ENCODE data around the gene IQSEC2. TPM values are rescaled to one million over a fixed set of nuclear protein-coding genes. Genes with fewer than 3 reads are reported as not detected.

Gene IQSEC2
- total and polyA plus RNA-seq, 2 donors (not counting 1 experiment from before 2014, with no cell fraction given) = 0.58 to 0.94 TPM

DNA sequence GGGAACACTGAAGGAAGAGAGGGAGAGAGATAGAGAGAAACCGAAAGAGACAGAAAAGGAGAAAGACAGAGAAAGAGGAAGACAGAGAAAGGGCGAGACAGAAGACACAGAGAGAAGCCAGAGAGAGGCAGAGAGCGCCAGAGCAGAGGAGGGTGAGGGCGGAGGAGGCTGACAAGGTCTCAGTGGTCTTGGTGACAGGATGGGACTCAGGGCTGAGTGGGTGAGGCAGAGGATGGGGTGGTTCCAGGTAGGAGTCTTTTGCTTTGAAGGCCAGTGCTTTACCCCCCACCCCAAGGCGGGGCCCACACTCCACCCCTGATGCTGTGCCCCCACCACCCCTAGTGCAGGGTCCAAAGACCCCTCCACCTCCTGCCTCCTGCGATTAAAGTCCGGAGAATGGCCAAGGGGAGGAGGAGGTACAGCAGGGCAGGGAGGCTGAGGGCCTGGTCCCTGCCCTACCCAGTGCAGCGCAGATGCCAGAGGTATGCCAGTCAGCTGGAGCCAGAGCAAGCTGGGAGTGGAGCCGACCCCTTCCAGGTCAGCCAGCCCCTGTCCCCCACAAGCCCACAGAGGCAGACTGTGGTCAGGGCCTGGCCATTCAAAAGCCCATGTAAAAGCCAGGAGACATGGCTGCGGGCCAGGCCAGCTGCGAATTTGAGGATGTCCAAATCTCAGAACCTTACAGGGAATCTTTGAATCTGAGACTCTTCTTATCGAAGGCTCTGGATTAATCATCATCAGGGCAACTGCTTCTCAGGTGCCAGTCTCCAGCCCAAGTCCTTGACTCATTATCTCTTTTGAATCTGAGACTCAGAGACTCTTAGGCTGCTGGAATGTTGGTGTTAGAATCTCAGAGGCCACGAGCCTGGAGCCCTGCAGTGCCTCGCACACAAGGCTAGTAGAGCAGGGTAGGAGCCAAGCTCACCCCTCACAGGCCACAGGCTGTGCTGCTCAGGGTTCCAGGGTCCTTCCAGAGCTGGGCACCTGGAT is 758 bp downstream of the IQSEC2 start:
- no peak for ATAC-seq (ENCODE audit: low read depth)
- Mint-ChIP-seq H3K27ac (peak overlapping the region; percentile 1), H3K27me3 (no peaks in the 10 kb centered on the region), H3K9me3 (ENCODE audit: insufficient read depth) (no peaks in the 10 kb centered on the region), H3K4me1 (peaks cover 7% of the 10 kb centered on the region), H3K4me3 (peak overlapping the region; percentile 75)
- 77% methylated on average over 8 of the region's 14 CpGs for WGBS (ENCODE audit: insufficient coverage)
- peaks cover 5 to 10% of the 10 kb centered on the region in 2 donors for H3K4me1 ChIP-seq (ENCODE audit: control insufficient read depth in 2 of 2, insufficient read depth in 2 of 2, low read length in 2 of 2)
- H3K4me2 ChIP-seq (replicated peaks; ENCODE audit: low read depth, low read length, poor library complexity, severe bottlenecking) = peak overlapping the region; percentile 59
- H4K20me1 ChIP-seq (ENCODE audit: control insufficient read depth, insufficient read depth, low read length, poor library complexity, severe bottlenecking) = no peaks in the 10 kb centered on the region
- peak overlapping the region; percentile 43 for H3K9ac ChIP-seq (ENCODE audit: low read length)
- DNase-seq = no peak
- POLR2A ChIA-PET = no interaction called here
- CTCF ChIA-PET = no interaction called here
- no peaks in the 10 kb centered on the region for H3K79me2 ChIP-seq (ENCODE audit: control insufficient read depth, insufficient read depth, low read length)
- no peaks in the 10 kb centered on the region for H3K36me3 ChIP-seq (replicated peaks in 1 of 2; ENCODE audit: control extremely low read depth in 1 of 2, control insufficient read depth in 1 of 2, extremely low read depth in 1 of 2, insufficient read depth in 2 of 2, low read length in 1 of 2)
- TF ChIP-seq, protein P1, sequence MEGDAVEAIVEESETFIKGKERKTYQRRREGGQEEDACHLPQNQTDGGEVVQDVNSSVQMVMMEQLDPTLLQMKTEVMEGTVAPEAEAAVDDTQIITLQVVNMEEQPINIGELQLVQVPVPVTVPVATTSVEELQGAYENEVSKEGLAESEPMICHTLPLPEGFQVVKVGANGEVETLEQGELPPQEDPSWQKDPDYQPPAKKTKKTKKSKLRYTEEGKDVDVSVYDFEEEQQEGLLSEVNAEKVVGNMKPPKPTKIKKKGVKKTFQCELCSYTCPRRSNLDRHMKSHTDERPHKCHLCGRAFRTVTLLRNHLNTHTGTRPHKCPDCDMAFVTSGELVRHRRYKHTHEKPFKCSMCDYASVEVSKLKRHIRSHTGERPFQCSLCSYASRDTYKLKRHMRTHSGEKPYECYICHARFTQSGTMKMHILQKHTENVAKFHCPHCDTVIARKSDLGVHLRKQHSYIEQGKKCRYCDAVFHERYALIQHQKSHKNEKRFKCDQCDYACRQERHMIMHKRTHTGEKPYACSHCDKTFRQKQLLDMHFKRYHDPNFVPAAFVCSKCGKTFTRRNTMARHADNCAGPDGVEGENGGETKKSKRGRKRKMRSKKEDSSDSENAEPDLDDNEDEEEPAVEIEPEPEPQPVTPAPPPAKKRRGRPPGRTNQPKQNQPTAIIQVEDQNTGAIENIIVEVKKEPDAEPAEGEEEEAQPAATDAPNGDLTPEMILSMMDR (IDR thresholded peaks at IDR 0.05) = no peak
- no peak for TF ChIP-seq EZH2 (IDR thresholded peaks at IDR 0.05; ENCODE audit: borderline replicate concordance, insufficient read depth, low read depth, low read length, poor library complexity, severe bottlenecking)
- H3K27ac ChIP-seq (ENCODE audit: low read length in 2 of 2) = no peak overlapping the region
- no peaks in the 10 kb centered on the region for H3K27me3 ChIP-seq (replicated peaks in 1 of 4; ENCODE audit: control extremely low read depth in 1 of 4, control insufficient read depth in 3 of 4, insufficient read depth in 4 of 4, low read length in 3 of 4)
- H2AFZ ChIP-seq (ENCODE audit: insufficient read depth, low read depth, low read length, poor library complexity, severe bottlenecking) = peak overlapping the region; percentile 72
- H3K9me3 ChIP-seq (ENCODE audit: control extremely low read depth in 1 of 3, control insufficient read depth in 2 of 3, insufficient read depth in 1 of 3, low read length in 2 of 3) = no peaks in the 10 kb centered on the region
- intact Hi-C loops (cut with micrococcal nuclease) = no loop called here
- H3K4me3 ChIP-seq (ENCODE audit: control extremely low read depth in 1 of 5, extremely low read depth in 1 of 5, insufficient read depth in 1 of 5, low read depth in 2 of 5, low read length in 4 of 5) = peak overlapping the region in 2 of 5 experiments; percentile 8 to 33
